ENCODE measurements around the gene DYNLT4.

Gene DYNLT4

DNA sequence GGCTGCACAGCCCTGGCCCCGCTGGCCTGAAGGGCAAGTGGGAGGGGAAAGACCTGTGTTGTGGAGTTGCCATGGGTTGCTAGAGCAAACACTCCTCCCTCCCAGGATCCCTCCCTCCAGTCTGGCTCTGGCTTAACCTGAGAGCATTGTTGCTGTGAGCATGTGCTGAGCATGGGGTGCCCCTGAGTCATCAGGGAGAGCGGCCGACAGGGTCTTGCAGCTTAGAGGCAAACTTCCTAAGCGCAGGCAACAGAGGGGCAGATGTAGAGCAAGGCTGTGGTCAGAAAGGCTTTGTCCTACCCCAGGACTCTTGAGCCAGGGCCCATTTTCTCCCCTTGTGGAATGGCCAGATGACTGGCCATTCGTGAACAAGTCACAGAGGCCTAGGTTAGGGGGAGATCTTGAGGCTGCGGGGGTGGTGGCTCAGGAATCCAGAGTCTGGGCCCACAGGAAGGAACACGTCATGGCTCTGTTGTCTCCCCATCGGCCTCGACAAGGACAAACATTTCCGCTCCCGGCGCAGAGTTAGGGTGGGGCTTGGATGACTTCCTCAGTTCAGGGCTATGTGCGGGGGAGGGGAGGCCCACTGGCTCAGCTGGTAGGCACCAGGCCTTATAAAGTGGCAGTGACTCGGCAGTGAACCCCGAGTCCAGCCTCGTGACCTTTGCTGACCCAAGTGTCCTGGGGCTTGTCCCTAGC lies 362 bp upstream of the DYNLT4 start:
- TF ChIP-seq, protein P1, sequence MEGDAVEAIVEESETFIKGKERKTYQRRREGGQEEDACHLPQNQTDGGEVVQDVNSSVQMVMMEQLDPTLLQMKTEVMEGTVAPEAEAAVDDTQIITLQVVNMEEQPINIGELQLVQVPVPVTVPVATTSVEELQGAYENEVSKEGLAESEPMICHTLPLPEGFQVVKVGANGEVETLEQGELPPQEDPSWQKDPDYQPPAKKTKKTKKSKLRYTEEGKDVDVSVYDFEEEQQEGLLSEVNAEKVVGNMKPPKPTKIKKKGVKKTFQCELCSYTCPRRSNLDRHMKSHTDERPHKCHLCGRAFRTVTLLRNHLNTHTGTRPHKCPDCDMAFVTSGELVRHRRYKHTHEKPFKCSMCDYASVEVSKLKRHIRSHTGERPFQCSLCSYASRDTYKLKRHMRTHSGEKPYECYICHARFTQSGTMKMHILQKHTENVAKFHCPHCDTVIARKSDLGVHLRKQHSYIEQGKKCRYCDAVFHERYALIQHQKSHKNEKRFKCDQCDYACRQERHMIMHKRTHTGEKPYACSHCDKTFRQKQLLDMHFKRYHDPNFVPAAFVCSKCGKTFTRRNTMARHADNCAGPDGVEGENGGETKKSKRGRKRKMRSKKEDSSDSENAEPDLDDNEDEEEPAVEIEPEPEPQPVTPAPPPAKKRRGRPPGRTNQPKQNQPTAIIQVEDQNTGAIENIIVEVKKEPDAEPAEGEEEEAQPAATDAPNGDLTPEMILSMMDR (IDR thresholded peaks at IDR 0.05; ENCODE audit: borderline replicate concordance, insufficient read depth, low read depth, low read length), result no peak
- H3K4me3 ChIP-seq (ENCODE audit: low read depth, low read length), result no peak overlapping the region

DNA sequence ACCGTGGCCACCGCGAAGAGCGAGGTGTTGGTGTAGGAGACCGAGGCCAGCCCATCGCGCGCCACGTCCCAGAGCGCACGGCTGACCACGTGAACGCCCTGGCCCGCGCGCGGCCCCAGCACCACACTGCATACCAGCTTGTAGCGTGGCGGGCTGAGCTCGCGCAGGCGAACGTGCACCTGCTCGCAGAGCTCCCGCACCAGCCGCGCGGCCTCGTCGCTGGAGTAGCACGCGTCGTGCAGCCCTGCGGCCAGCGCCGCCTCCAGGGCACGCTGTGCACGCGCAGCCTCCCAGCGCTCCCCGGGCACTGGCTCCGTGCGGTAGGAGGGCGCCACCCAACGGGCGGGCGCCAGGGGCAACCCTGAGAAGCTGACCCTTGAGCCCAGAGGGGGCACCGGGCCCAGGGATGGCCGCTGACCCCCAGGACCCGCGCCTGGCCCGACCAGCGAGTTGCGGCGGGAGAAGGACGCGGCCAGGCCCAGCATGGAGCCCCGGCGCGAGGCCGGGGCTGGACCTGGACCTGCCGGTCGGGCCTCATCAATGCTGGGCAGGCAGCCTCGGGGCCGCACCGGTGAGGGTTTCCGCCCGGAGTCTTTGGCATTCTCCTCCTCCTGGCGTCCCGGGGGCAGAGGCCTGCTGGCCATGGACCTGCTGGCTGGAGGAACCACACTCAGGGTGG lies 987 bp downstream of the DYNLT4 start:
- TF ChIP-seq, protein P1 (IDR thresholded peaks at IDR 0.05; ENCODE audit: borderline replicate concordance, insufficient read depth, low read depth, low read length), result no peak
- no peak overlapping the region for H3K4me3 ChIP-seq (ENCODE audit: low read depth, low read length)

DNA sequence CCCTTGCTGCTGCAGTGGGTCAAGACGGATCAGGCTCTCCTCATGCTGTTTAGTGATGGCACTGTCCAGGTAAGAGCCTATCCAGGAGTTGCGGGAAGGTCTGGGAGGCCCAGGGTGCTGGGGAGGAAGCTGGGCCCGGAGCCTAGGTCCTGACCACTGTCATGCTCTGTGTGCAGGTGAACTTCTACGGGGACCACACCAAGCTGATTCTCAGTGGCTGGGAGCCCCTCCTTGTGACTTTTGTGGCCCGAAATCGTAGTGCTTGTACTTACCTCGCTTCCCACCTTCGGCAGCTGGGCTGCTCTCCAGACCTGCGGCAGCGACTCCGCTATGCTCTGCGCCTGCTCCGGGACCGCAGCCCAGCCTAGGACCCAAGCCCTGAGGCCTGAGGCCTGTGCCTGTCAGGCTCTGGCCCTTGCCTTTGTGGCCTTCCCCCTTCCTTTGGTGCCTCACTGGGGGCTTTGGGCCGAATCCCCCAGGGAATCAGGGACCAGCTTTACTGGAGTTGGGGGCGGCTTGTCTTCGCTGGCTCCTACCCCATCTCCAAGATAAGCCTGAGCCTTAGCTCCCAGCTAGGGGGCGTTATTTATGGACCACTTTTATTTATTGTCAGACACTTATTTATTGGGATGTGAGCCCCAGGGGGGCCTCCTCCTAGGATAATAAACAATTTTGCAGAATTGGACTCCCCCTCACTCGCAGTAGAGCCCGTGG lies 1.7 kb downstream of the DYNLT4 start:
- no peak overlapping the region for H3K4me3 ChIP-seq (ENCODE audit: low read depth, low read length)

DNA sequence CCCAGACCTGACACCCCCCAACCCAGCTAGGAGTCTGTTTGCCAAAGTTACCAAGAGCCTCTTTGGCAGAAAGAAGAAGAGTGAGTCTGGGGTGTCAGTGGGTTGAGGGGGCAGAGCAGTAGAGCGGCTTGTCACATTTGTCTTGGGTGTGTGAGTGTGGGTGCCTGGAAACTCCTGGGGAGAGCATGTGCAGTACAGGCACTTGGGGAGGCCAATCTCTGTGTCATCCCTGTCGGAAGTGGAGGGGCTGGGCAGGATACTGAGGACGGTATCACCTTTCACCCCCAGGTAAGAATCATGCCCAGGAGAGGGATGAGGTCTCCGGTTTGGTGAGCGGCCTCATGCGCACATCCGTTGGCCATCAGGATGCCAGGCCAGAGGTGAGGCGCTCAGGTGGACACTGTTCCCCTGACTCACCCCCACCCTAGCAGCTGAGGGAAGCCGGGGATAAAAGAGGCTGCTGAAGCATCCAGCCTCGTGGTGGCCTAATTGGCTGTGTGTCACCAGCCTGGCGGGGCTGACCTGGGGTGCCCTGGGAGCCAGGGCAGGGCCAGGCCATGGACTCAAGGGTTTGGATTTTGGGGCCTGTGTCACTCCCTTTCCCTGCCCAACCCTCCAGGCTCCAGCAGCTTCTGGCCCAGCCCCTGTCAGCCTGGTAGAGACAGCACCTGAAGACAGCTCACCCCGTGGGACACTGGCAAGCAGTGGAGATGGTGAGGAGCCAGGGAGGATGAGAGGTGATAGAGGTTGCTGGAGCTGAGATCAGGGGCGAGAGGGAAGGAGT lies 3.6 kb downstream of the DYNLT4 start:
- TF ChIP-seq, protein P1 (IDR thresholded peaks at IDR 0.05; ENCODE audit: borderline replicate concordance, insufficient read depth, low read depth, low read length), result no peak
- H3K4me3 ChIP-seq (ENCODE audit: low read depth, low read length), result no peak overlapping the region

More for the DNA sequence above, 1.7 kb downstream of the DYNLT4 start:
- TF ChIP-seq, protein P1 (IDR thresholded peaks at IDR 0.05; ENCODE audit: borderline replicate concordance, insufficient read depth, low read depth, low read length), result no peak

DNA sequence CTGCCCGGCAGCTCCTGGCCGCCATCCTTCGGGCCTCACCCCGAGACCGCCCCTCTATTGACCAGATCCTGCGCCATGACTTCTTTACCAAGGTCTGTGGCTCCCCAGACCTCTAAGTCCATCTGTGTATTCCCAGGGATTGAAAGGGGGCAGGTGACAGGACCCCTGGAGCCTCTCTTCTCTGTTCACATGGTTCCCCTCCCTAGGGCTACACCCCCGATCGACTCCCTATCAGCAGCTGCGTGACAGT lies 4.2 kb downstream of the DYNLT4 start:
- no peak overlapping the region for H3K4me3 ChIP-seq (ENCODE audit: low read depth, low read length)

DNA sequence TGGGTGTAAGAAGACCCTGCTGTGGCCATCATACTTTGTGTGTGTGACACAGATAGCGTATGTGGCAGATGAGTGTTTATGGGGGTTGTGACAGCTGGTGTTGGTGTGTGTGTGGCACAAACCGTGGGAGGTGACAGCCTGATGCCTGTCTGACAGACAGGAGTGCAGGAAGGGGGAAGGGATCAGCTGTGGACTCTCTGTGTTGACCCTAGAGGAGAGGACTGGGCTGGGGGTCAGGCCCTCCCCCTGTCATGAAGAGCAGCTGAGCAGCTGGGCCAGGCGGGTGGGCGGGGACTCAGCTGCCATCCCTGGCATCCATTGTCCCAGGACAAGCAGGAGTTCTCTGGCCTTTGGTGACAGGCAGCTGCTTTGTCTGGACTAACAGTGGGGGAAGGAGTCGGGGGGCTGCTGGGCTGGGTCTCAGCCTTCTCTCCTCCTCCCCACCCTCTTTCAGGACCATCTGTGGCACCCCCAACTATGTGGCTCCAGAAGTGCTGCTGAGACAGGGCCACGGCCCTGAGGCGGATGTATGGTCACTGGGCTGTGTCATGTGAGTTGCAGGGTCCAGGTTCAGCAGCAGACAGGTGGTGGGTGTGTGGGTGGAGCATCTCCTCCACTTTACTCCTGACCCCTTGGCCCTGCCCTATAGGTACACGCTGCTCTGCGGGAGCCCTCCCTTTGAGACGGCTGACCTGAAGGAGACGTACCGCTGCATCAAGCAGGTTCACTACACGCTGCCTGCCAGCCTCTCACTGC lies 4.7 kb downstream of the DYNLT4 start:
- TF ChIP-seq, protein P1 (IDR thresholded peaks at IDR 0.05; ENCODE audit: borderline replicate concordance, insufficient read depth, low read depth, low read length), result no peak
- no peak overlapping the region for H3K4me3 ChIP-seq (ENCODE audit: low read depth, low read length)

More for the DNA sequence above, 4.2 kb downstream of the DYNLT4 start:
- TF ChIP-seq, protein P1 (IDR thresholded peaks at IDR 0.05; ENCODE audit: borderline replicate concordance, insufficient read depth, low read depth, low read length), result no peak
